ENCODE data around the gene TRAF4.

Gene TRAF4

GRCh38 chr17:28743243-28744103, at the start of gene TRAF4:
TSS of gene TRAF4 (plus strand) at chr17:28744011. CDS start at chr17:28744113, 102 bp downstream.
- DNase-seq: peak; percentile 68 to 80

- DNase-seq: peak in 1 of 2 experiments; percentile 12
These were observed 45.4 kb upstream of the TRAF4 start for GRCh38 chr17:28698253-28698941.

- no peak for DNase-seq
These were observed 43.5 kb upstream of the TRAF4 start for GRCh38 chr17:28700278-28700677.

GRCh38 chr17:28700830-28701492, 42.9 kb upstream of the TRAF4 start:
- DNase-seq: no peak

GRCh38 chr17:28702026-28702751, 41.6 kb upstream of the TRAF4 start:
- no peak for DNase-seq

- no peak for DNase-seq
These were observed 41.1 kb upstream of the TRAF4 start for GRCh38 chr17:28702752-28703150.

- DNase-seq: no peak
These were observed 40.1 kb upstream of the TRAF4 start for GRCh38 chr17:28703552-28704218.

- DNase-seq: no peak
These were observed 39.5 kb upstream of the TRAF4 start for GRCh38 chr17:28704219-28704858.

- DNase-seq: no peak
These were observed 38.6 kb upstream of the TRAF4 start for GRCh38 chr17:28705074-28705659.

- no peak for DNase-seq
These were observed 38.0 kb upstream of the TRAF4 start for GRCh38 chr17:28705728-28706334.

- no peak for DNase-seq
These were observed 37.1 kb upstream of the TRAF4 start for GRCh38 chr17:28706471-28707338.

- no peak for DNase-seq
These were observed 36.5 kb upstream of the TRAF4 start for GRCh38 chr17:28707339-28707720.

GRCh38 chr17:28710861-28711722, 32.7 kb upstream of the TRAF4 start:
- DNase-seq: peak; percentile 87 to 89

GRCh38 chr17:28711723-28712031, 32.1 kb upstream of the TRAF4 start, which contains the start of gene PROCA1:
TSS of gene PROCA1 (minus strand) at chr17:28711888. CDS start at chr17:28711660, 228 bp downstream.
- DNase-seq: no peak

GRCh38 chr17:28712032-28712704, 31.6 kb upstream of the TRAF4 start:
- peak; percentile 77 to 83 for DNase-seq

GRCh38 chr17:28712705-28713415, 31.0 kb upstream of the TRAF4 start:
- DNase-seq: no peak

- no peak for DNase-seq
These were observed 29.5 kb upstream of the TRAF4 start for GRCh38 chr17:28714281-28714680.

- DNase-seq: no peak
These were observed 28.6 kb upstream of the TRAF4 start for GRCh38 chr17:28715217-28715616.
